SHP77 (cell line): ENCODE measurements around the gene GGT5.
"Not testable (repeated sequence)": the region's sequence is repeated elsewhere in the genome, so short reads cannot be mapped to it uniquely, and the experiment has no call there.

Experiments used
- DNase-seq, 2 experiments: peaks; one replicate each; lab custom pipeline; 2025; lab: John Stamatoyannopoulos, UW

Gene GGT5

GRCh38 chr22:24203856-24204255 lies 41.0 kb downstream of the GGT5 start:
- DNase-seq: not testable (repeated sequence)

- DNase-seq: no peak
Observed at GRCh38 chr22:24201681-24202614, 42.9 kb downstream of the GGT5 start.

GRCh38 chr22:24200619-24201212 lies 44.2 kb downstream of the GGT5 start:
- no peak for DNase-seq

- no peak for DNase-seq
Observed at GRCh38 chr22:24198682-24199052, 46.2 kb downstream of the GGT5 start.

- DNase-seq: no peak
Observed at GRCh38 chr22:24191893-24192292, 53.0 kb downstream of the GGT5 start.

- no peak for DNase-seq
Observed at GRCh38 chr22:24191381-24191841, 53.5 kb downstream of the GGT5 start.

GRCh38 chr22:24190596-24191208 lies 54.2 kb downstream of the GGT5 start:
- no peak for DNase-seq

- no peak for DNase-seq
Observed at GRCh38 chr22:24190159-24190540, 54.7 kb downstream of the GGT5 start.

GRCh38 chr22:24189249-24190158 lies 55.4 kb downstream of the GGT5 start:
- peak; percentile 44 to 55 for DNase-seq

GRCh38 chr22:24188705-24189248 lies 56.1 kb downstream of the GGT5 start:
- no peak for DNase-seq

- DNase-seq: no peak
Observed at GRCh38 chr22:24187731-24188644, 56.9 kb downstream of the GGT5 start.

- DNase-seq: no peak
Observed at GRCh38 chr22:24186892-24187670, 57.8 kb downstream of the GGT5 start.

GRCh38 chr22:24186352-24186740 lies 58.5 kb downstream of the GGT5 start:
- no peak for DNase-seq

GRCh38 chr22:24185501-24186351 lies 59.2 kb downstream of the GGT5 start:
- DNase-seq: no peak

- DNase-seq: no peak
Observed at GRCh38 chr22:24185001-24185500, 59.8 kb downstream of the GGT5 start.

- no peak for DNase-seq
Observed at GRCh38 chr22:24184057-24184798, 60.7 kb downstream of the GGT5 start.

- no peak for DNase-seq
Observed at GRCh38 chr22:24183321-24184031, 61.4 kb downstream of the GGT5 start.
